ENCODE results near the gene SLC30A5. TPM values are rescaled to one million over a fixed set of nuclear protein-coding genes. Genes with fewer than 3 reads are reported as not detected.
"Not testable (repeated sequence)": the region's sequence is repeated elsewhere in the genome, so short reads cannot be mapped to it uniquely, and the experiment has no call there.

SLC30A5 gene
- total RNA-seq, 2 donors from 2014 or later = 39.7 to 56.6 TPM

GRCh38 chr5:69131304-69131703, 37.5 kb downstream of the SLC30A5 start:
- no peaks in the 10 kb centered on the region for H3K27me3 ChIP-seq
- no peak overlapping the region for H3K27ac ChIP-seq
- H3K9me3 ChIP-seq = no peaks in the 10 kb centered on the region
- TF ChIP-seq CTCF (IDR thresholded peaks at IDR 0.05) = no peak
- no peaks in the 10 kb centered on the region for H3K4me1 ChIP-seq
- DNase-seq (ENCODE audit: low spot score) = no peak
- H3K36me3 ChIP-seq = peaks cover 32% of the 10 kb centered on the region
- H3K4me3 ChIP-seq = no peak overlapping the region

- no peaks in the 10 kb centered on the region for H3K27me3 ChIP-seq
- no peaks in the 10 kb centered on the region for H3K4me1 ChIP-seq
- H3K27ac ChIP-seq = no peak overlapping the region
- peaks cover 12% of the 10 kb centered on the region for H3K36me3 ChIP-seq
- no peaks in the 10 kb centered on the region for H3K9me3 ChIP-seq
- TF ChIP-seq CTCF (IDR thresholded peaks at IDR 0.05) = no peak
- no peak for DNase-seq (ENCODE audit: low spot score)
- no peak overlapping the region for H3K4me3 ChIP-seq
Measured at GRCh38 chr5:69134126-69134525, 40.3 kb downstream of the SLC30A5 start.

- no peak for DNase-seq (ENCODE audit: low spot score)
- H3K4me3 ChIP-seq = no peak overlapping the region
- H3K27me3 ChIP-seq = no peaks in the 10 kb centered on the region
- peaks cover 0 to 8% of the 10 kb centered on the region in 2 donors for H3K9me3 ChIP-seq
- TF ChIP-seq CTCF (IDR thresholded peaks at IDR 0.05) = no peak
- H3K36me3 ChIP-seq = no peaks in the 10 kb centered on the region
- H3K27ac ChIP-seq = no peak overlapping the region
- no peaks in the 10 kb centered on the region for H3K4me1 ChIP-seq
Measured at GRCh38 chr5:69136293-69136692, 42.5 kb downstream of the SLC30A5 start.

- not testable (repeated sequence) for H3K4me3 ChIP-seq; H3K36me3 ChIP-seq; DNase-seq (ENCODE audit: low spot score); H3K27me3 ChIP-seq; H3K4me1 ChIP-seq; H3K27ac ChIP-seq; H3K9me3 ChIP-seq
Measured at GRCh38 chr5:69137208-69137607, 43.4 kb downstream of the SLC30A5 start.

- H3K27ac ChIP-seq = no peak overlapping the region
- no peak for DNase-seq (ENCODE audit: low spot score)
- no peak overlapping the region for H3K4me3 ChIP-seq
- H3K36me3 ChIP-seq = no peaks in the 10 kb centered on the region
- no peaks in the 10 kb centered on the region for H3K27me3 ChIP-seq
- no peaks in the 10 kb centered on the region for H3K4me1 ChIP-seq
- no peak for TF ChIP-seq CTCF (IDR thresholded peaks at IDR 0.05)
- peaks cover 0 to 8% of the 10 kb centered on the region in 2 donors for H3K9me3 ChIP-seq
Measured at GRCh38 chr5:69137807-69138206, 44.0 kb downstream of the SLC30A5 start.

- H3K4me3 ChIP-seq = no peak overlapping the region
- H3K4me1 ChIP-seq = no peaks in the 10 kb centered on the region
- no peaks in the 10 kb centered on the region for H3K27me3 ChIP-seq
- H3K36me3 ChIP-seq = no peaks in the 10 kb centered on the region
- peaks cover 0 to 8% of the 10 kb centered on the region in 2 donors for H3K9me3 ChIP-seq
- DNase-seq (ENCODE audit: low spot score) = no peak
- no peak overlapping the region for H3K27ac ChIP-seq
- TF ChIP-seq CTCF (IDR thresholded peaks at IDR 0.05) = no peak
Measured at GRCh38 chr5:69138766-69139165, 45.0 kb downstream of the SLC30A5 start.

- not testable (repeated sequence) for H3K4me1 ChIP-seq; H3K27ac ChIP-seq; H3K9me3 ChIP-seq; DNase-seq (ENCODE audit: low spot score); H3K36me3 ChIP-seq; H3K27me3 ChIP-seq; H3K4me3 ChIP-seq
Measured at GRCh38 chr5:69140239-69140638, 46.4 kb downstream of the SLC30A5 start.
